Activated effector memory CD4-positive, alpha-beta T cell treated with Interleukin-2 at 50 U/mL for 16 hours (primary cell): Measurements from ENCODE around the gene MMRN2.

Source experiments
- DNase-seq: peaks from one replicate; pipeline ENCODE4 v3.0.0-alpha.2; 2020

Gene MMRN2

GRCh38 chr10:86969421-86970041 is 12.1 kb upstream of the MMRN2 start:
- no peak for DNase-seq

- no peak for DNase-seq
Observed at GRCh38 chr10:86968994-86969355, 11.6 kb upstream of the MMRN2 start.

- no peak for DNase-seq
Observed at GRCh38 chr10:86968271-86968993, 11.0 kb upstream of the MMRN2 start, which contains the start of gene ADIRF. Gene ADIRF (plus strand): TSS chr10:86968482. CDS start chr10:86968545, 63 bp downstream.

- DNase-seq = no peak
Observed at GRCh38 chr10:86967481-86967941, 10.1 kb upstream of the MMRN2 start.

- no peak for DNase-seq
Observed at GRCh38 chr10:86965986-86966654, 8.7 kb upstream of the MMRN2 start.

GRCh38 chr10:86964847-86965190 is 7.4 kb upstream of the MMRN2 start:
- no peak for DNase-seq

- no peak for DNase-seq
Observed at GRCh38 chr10:86964061-86964846, 6.8 kb upstream of the MMRN2 start.

- DNase-seq = no peak
Observed at GRCh38 chr10:86963341-86963919, 6.0 kb upstream of the MMRN2 start.

- no peak for DNase-seq
Observed at GRCh38 chr10:86962981-86963310, 5.5 kb upstream of the MMRN2 start.

GRCh38 chr10:86962136-86962980 is 4.9 kb upstream of the MMRN2 start:
- DNase-seq = no peak

- no peak for DNase-seq
Observed at GRCh38 chr10:86961481-86962091, 4.2 kb upstream of the MMRN2 start.

- DNase-seq = no peak
Observed at GRCh38 chr10:86960863-86961434, 3.5 kb upstream of the MMRN2 start.

GRCh38 chr10:86960003-86960862 is 2.8 kb upstream of the MMRN2 start:
- no peak for DNase-seq

- no peak for DNase-seq
Observed at GRCh38 chr10:86959737-86960002, 2.3 kb upstream of the MMRN2 start.

- no peak for DNase-seq
Observed at GRCh38 chr10:86958901-86959736, 1.7 kb upstream of the MMRN2 start.

GRCh38 chr10:86958116-86958900 is 893 bp upstream of the MMRN2 start, which contains the start of gene SNCG:
Gene SNCG (plus strand): TSS chr10:86958599. CDS start chr10:86958698, 99 bp downstream.
- no peak for DNase-seq

- DNase-seq = no peak
Observed at GRCh38 chr10:86956848-86957448, 467 bp downstream of the MMRN2 start.

GRCh38 chr10:86956195-86956847 is 1.1 kb downstream of the MMRN2 start:
- no peak for DNase-seq
